Mucosa of descending colon (tissue), 3 donors: ENCODE data around the gene MTF1. TPM values are rescaled to one million over a fixed set of nuclear protein-coding genes. Genes with fewer than 3 reads are reported as not detected.

Experiments
- ATAC-seq: fragments of 200-7000 bp; cut with Tn5 transposase; one replicate; pipeline ENCODE4 v1.9.1; 2020; ENCODE audit warnings: mild to moderate bottlenecking, moderate library complexity
- DNase-seq, 3 donors: peaks; one replicate each; pipeline ENCODE4 v3.0.0-alpha.2; 2020
- H3K36me3 ChIP-seq: fragments of 200-600 bp; one replicate; pipeline ENCODE4 v1.8.0; 2021; ENCODE audit warnings: low read depth, mild to moderate bottlenecking
- H3K4me1 ChIP-seq: fragments of 200-600 bp; one replicate; pipeline ENCODE4 v1.8.0; 2021; ENCODE audit warnings: low read depth, mild to moderate bottlenecking
- H3K4me3 ChIP-seq: fragments of 200-600 bp; one replicate; pipeline ENCODE4 v1.8.0; 2021; ENCODE audit warnings: mild to moderate bottlenecking
- H3K9me3 ChIP-seq: fragments of 200-600 bp; one replicate; pipeline ENCODE4 v1.8.0; 2021; ENCODE audit warnings: mild to moderate bottlenecking
- intact Hi-C, 2 donors: fragments of 100-400 bp; cut with DNase I in 1 of 2; cut with micrococcal nuclease in 1 of 2; formaldehyde crosslinking; loops; one replicate each; pipeline versions ENCODE4 v1.11.0 to v1.11.1; 2022; cut with DNase I, micrococcal nuclease
- total RNA-seq, 3 donors: library from RNA; stranded (reverse); fragmentation: NEBNext Ultra II Directional in 2 of 3; extraction: Animal tissue kit (Norgen Biotek cat#: 25700) in 2 of 3; gene quantifications; one replicate each; pipeline versions ENCODE4 v1.2.1 to v1.2.4, GENCODE V29; 2021 to 2023
- TF ChIP-seq, protein P1 (sequence below): fragments of 200-600 bp; IDR thresholded peaks from one replicate; pipeline ENCODE4 v1.8.0; 2022; ENCODE audit warnings: antibody characterized with exemption, mild to moderate bottlenecking
- donor health status: DM: no; HTN: no; CAD: no; lungs with moderate emphysema.
- donor health status: DM: no; HTN: no; CAD: no.
- donor health status: DM: no; HTN: yes; CAD: no.

MTF1 gene
- total RNA-seq, 3 donors from 2014 or later, result 30.6 to 42.8 (median 35.2) TPM

DNA sequence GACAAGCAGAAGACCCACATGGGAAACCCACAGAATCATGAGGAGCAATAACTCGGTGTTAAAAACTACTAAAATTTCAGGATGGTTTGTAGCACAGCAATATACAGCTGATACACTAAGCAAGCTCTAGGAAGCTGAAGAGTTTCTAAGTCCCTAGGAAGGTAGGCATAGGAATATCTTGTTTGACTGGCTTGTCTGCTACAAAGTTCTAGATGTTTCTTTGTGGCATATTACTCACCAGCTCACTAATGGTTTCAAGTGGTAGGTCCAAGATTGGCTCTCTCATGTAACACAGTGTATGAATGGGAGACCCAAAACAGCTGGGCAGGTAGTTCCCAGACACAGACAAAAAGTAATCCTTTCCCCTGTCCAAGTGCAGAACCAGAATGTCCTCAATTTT lies 13.3 kb upstream of the MTF1 start:
- Histone ChIP-seq H3K9me3 (no peaks in the 10 kb centered on the region), H3K4me3 (no peak overlapping the region), H3K4me1 (no peaks in the 10 kb centered on the region), H3K36me3 (peaks cover 14% of the 10 kb centered on the region)
- DNase-seq (no peak), ATAC-seq (no peak)
- intact Hi-C loops, result no loop called here
- TF ChIP-seq, protein P1, sequence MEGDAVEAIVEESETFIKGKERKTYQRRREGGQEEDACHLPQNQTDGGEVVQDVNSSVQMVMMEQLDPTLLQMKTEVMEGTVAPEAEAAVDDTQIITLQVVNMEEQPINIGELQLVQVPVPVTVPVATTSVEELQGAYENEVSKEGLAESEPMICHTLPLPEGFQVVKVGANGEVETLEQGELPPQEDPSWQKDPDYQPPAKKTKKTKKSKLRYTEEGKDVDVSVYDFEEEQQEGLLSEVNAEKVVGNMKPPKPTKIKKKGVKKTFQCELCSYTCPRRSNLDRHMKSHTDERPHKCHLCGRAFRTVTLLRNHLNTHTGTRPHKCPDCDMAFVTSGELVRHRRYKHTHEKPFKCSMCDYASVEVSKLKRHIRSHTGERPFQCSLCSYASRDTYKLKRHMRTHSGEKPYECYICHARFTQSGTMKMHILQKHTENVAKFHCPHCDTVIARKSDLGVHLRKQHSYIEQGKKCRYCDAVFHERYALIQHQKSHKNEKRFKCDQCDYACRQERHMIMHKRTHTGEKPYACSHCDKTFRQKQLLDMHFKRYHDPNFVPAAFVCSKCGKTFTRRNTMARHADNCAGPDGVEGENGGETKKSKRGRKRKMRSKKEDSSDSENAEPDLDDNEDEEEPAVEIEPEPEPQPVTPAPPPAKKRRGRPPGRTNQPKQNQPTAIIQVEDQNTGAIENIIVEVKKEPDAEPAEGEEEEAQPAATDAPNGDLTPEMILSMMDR, result no peak

DNA sequence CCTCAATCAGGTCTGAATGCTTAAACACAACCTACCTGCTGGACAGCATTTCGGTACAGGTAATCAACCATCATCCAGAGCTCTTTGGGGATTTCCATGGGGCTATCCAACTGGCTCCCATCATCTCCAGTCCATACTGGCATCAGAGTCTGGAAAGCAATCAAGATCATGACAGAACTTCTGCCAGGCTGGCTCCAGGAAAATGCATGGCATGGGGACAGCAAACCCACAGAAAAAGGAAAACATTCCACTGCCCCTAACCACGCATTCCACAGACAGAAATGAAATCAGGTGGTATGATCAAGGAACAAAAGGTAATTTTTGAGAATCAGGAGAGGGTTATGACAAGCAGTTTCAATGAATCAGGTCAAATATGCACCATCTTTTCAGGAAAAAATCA lies 9.1 kb upstream of the MTF1 start:
- Histone ChIP-seq H3K4me3 (no peak overlapping the region), H3K36me3 (peaks cover 6% of the 10 kb centered on the region), H3K4me1 (no peaks in the 10 kb centered on the region), H3K9me3 (no peaks in the 10 kb centered on the region)
- intact Hi-C loops, result no loop called here
- TF ChIP-seq, protein P1, result no peak
- ATAC-seq, result no peak
- DNase-seq, result no peak

DNA sequence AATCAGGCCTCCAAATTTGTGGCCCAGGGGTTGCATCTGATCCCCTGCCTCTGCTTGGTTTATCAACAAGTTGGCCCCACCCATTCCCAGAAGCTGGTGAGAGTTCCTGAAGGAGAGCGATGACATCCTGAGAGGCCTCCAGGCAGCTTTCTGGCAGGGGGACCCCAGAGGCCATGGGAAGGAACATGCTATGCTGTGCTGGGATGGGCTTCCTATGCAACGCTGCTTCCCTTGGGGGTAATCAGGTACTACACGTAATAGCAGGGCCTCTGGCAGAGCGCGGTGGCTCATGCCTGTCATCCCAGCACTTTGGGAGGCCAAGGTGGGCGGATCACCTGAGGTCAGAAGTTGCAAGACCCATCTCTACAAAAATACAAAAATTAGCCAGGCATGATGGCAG lies 8.4 kb upstream of the MTF1 start:
- no peaks in the 10 kb centered on the region for H3K36me3 ChIP-seq

GRCh38 chr1:37866491-37866890 lies 7.1 kb upstream of the MTF1 start:
- no peak for ATAC-seq

More for the DNA sequence above, 8.4 kb upstream of the MTF1 start:
- intact Hi-C loops, result no loop called here
- DNase-seq (no peak), ATAC-seq (no peak)
- Histone ChIP-seq H3K4me1 (no peaks in the 10 kb centered on the region), H3K9me3 (no peaks in the 10 kb centered on the region), H3K4me3 (no peak overlapping the region)
- TF ChIP-seq, protein P1, result no peak

GRCh38 chr1:37865348-37866120 lies 6.1 kb upstream of the MTF1 start:
- ATAC-seq, result no peak
- Histone ChIP-seq H3K9me3 (no peaks in the 10 kb centered on the region), H3K4me3 (no peak overlapping the region), H3K4me1 (no peaks in the 10 kb centered on the region), H3K36me3 (no peaks in the 10 kb centered on the region)
- TF ChIP-seq, protein P1, result no peak
- intact Hi-C loops, result no loop called here
- DNase-seq, result no peak

More at GRCh38 chr1:37866491-37866890, 7.1 kb upstream of the MTF1 start:
- Histone ChIP-seq H3K4me3 (no peak overlapping the region), H3K9me3 (no peaks in the 10 kb centered on the region), H3K36me3 (no peaks in the 10 kb centered on the region), H3K4me1 (no peaks in the 10 kb centered on the region)
- no peak for DNase-seq
- intact Hi-C loops, result no loop called here
- TF ChIP-seq, protein P1, result no peak
